ENCODE measurements around the gene NHP2.

GRCh38 chr5:178194026-178194425, 40.3 kb upstream of the NHP2 start:
- TF ChIP-seq CTCF (conservative IDR thresholded peaks at IDR 0.05 in 1 of 2, IDR thresholded peaks at IDR 0.05 in 1 of 2; ENCODE audit: extremely low read depth in 1 of 2, insufficient read depth in 1 of 2, low read depth in 1 of 2, low read length in 2 of 2) (no peak), EZH2 (IDR thresholded peaks at IDR 0.05; ENCODE audit: borderline replicate concordance, low read length) (no peak)

Measured in mammary epithelial cell (primary cell).